ENCODE measurements around the gene MCEMP1.

MCEMP1 gene, protein sequence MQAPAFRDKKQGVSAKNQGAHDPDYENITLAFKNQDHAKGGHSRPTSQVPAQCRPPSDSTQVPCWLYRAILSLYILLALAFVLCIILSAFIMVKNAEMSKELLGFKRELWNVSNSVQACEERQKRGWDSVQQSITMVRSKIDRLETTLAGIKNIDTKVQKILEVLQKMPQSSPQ

DNA sequence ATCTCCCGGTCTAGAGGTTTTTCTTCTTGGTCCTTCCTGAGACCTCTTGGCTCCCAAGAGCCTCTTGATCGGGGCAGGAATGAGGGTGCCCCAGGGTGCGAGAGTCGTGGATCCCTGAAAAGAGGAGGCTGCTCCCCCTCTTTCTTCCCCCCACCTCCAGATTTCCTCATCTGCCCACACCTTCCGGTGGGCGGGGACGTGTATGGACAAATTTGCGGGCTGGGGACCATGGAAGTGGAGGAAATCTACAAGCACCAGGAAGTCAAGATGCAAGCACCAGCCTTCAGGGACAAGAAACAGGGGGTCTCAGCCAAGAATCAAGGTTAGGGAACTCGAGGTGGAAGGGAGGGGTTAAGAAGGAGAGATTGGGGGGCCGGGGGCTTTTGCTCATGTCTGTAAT is at the start of gene MCEMP1:
Gene MCEMP1, plus strand, starts transcription at position 237 of the 400 bp plus-strand sequence. Its CDS starts 31 bp downstream, at position 268.
- no peak for DNase-seq

DNA sequence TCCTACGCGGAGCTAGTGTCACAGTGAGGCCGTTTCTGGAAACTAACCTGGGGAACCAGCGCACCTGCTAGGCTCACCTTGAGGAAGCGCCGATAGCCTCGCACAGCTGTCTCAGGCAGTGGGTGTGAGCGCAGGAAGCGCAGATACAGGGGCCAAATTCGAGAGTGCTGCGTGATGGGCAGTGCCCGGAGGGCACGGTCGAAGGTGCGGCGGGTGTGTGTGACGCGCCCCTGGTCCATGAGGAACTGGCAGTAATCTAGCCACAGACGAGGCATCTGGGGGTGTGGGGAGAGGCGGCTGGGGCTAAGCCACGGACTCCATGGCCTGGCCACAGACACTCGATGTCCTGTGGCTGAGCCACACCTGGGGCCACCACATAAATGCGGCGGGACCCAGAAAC is 49.7 kb upstream of the MCEMP1 start:
- no peak for DNase-seq

DNA sequence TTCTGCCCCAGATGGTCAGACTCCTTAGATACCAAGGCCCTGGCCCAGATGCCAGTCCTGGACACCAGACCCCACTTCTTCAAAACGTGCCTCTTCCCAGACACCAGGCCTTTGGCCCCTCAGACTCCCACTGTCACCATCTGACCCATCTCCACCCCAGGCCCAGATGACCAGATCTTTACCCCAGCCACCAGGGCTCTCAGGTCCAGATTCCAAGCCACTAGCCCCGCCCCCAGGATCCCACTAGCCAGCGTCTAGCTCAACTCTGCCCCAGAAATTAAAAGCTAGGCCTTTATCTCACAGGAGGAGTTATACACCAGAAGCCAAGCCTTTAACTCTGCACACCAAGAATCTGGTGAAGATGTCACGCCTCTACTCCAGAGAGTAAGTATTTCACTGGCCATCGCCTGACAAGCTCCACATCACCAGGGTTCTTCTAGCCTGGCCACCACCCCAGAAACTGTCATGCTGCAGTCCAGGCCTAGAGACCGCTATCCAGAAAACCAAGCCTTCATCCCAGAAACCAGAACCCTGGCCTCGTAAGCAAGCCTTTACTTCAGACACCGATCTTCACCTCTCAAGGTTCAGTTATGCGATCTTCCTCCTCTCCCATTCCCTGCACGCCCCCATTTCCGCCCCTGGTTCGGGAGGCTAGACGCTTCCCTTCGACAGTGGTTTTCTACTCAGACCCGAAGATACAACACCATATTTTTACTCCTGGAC is 48.1 kb upstream of the MCEMP1 start:
- DNase-seq: no peak

DNA sequence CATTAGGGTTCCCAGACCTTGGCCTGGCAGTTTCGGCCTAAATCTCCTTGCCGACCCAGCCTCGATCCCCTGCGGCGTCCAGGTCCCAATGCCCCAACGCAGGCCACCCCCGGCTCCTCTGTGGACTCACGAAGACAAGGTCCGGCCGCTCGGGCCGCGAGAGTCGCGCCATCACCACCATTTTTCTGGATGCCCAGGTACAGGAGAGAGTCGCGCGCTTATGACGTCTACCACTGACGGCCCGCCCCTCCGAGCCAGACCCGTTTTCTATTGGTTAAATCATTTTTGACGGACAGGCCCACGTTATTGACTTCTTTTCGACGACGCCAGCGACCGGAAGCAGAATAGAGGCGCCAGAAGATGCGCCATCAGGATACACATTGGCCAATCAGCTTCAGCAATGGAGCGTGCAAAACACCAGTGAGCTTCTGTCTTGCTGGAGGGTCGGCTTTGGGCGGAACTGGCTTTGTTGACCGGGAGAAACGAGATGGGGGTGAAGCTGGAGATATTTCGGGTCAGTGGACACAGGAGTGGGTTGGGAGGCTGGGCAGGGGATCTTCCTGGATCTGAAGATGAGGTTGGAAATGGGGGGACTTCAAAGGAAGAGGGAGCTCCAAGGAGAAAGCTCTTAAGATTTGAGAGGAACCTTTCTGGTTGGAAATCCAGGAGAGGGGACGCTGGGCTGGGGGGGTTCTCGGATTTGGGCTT is 47.4 kb upstream of the MCEMP1 start, which contains the start of the genes PET100 and XAB2:
Gene PET100, plus strand, starts transcription at position 447 of the 708 bp plus-strand sequence. Its CDS starts 41 bp downstream, at position 488.
Gene XAB2, minus strand, starts transcription at position 199 of the 708 bp plus-strand sequence. Its CDS starts 18 bp downstream, at position 181.
- DNase-seq: peak; percentile 83

DNA sequence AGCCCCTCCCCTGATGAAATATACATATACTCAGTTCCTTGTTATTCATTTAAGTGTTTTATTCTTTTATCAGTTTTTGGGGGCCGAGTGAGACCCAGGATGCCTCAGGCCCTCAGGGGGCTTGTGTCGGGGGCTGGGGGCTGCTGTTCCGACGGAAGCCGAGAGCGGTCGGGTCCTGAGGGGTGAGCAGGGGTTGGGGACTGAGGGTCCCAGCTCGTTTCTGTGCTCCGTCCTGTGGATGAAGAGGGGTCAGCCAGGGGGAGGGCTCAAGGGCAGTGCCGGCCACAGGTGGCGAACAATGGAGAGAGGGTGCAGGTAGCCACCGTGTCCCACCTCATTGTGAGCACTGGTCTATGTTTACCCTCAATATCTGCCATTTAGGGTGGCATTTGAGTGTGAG is 45.3 kb upstream of the MCEMP1 start:
- DNase-seq: no peak

DNA sequence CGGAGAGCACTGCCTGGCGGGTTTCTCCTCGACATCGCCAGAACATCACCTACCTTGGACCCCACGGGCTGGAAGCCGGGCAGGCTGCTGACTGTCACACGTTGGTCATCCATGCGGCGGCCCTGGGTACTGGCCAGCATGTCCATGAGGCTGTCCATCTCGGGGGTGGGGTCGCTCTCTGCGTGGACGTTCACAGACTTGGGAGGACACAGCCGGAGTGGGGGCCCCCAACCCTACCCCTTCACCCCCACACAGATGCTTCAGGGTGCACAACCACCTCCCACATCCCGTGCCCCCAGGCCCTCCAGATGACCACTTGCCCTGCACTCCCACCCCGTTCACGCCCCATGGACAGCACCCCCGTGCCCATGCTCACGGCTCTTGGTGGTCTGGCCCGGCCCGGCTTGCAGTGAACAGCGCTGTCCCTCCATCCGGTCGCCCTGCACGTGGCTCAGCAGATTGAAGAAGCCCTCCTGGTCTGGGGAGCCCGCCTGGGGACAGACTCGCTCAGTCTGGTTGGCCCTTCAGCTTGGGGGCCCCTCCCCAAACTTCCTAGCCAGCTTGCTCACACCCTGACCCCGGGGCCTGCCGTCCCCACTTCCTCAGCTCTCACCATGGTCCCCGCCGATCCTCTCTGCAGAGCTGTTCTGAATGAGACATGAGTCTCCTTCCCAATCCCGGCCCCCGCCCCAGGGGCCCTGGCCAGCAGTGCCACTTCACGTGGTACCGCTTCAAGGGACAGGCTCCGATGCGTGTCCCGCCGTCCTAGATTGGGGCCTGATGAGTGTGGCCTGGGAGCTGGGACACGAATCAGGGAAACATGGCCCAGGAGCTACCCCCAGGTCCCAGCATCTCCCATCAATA is 44.3 kb upstream of the MCEMP1 start:
- no peak for DNase-seq

GRCh38 chr19:7633698-7634097 is 43.2 kb upstream of the MCEMP1 start, which contains the start of gene PCP2:
Gene PCP2, minus strand, starts transcription at chr19:7633719. Its CDS starts 262 bp downstream, at chr19:7633457.
- DNase-seq: no peak

- no peak for DNase-seq
Measured at GRCh38 chr19:7635670-7636069, 41.2 kb upstream of the MCEMP1 start.

DNA sequence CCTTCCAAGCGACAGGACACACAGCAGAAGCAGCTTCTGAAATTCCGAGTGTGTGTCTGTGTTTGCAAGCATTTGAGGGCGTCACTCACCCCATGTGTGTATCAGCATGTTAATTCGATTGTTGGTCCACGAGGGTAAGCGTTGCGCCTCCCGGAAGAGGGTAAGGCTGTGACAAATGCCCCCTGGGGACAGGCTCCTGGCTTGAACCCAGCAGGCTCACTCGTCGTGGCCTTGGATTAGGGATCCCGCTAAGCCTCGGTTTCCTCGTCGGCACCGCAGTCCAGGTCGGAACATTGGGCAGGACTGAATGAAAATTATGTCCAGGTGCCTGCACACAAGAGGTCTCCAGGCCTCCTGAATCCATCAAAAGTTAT is 40.6 kb upstream of the MCEMP1 start:
- DNase-seq: no peak

- DNase-seq: no peak
Measured at GRCh38 chr19:7636691-7637373, 40.1 kb upstream of the MCEMP1 start, which contains the start of gene STXBP2. Gene STXBP2, plus strand, starts transcription at chr19:7637110. Its CDS starts 40 bp downstream, at chr19:7637150.

GRCh38 chr19:7637374-7638256 is 39.3 kb upstream of the MCEMP1 start:
- no peak for DNase-seq

- DNase-seq: no peak
Measured at GRCh38 chr19:7638802-7639465, 38.0 kb upstream of the MCEMP1 start.

DNA sequence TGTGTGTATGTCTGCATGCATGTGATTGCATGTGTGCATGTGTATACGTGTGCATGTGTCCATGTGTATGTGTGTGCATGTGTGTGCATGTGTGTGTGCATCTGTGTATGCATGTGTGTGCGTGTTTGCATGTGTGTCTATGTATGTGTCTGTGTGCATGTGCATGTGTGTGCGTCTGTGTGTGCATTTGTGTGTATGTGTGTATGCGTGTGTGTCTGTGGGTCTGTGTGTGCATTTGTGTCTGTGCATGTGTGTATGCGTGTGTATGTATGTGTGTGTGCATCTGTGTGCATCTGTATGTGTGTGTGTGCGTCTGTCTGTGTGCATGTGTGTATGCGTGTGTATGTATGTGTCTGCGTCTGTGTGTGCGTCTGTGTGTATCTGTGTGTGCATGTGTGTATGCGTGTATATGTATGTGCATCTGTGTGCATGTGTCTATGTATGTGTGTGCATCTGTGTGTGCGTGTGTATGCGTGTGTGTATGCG is 37.0 kb upstream of the MCEMP1 start:
- DNase-seq: no peak

DNA sequence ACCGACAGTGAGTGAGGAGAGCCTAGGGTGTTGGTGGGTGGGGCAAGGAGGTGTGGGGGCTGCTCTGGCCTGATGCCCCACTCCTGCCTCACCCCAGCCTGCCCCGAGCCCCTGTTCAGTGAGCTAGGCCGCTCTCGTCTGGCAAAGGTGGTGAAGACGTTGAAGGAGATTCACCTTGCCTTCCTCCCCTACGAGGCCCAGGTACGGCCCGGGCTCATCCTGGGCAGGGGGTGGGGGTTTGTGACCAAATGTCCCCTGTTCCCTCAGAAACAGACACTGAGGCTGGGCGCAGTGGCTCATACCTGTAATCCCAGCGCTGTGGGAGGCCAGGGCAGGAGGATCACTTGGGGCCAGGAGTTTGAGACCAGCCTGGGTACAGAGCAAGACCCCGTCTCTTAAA is 36.1 kb upstream of the MCEMP1 start:
- DNase-seq: no peak

- DNase-seq: no peak
Measured at GRCh38 chr19:7641290-7642276, 35.3 kb upstream of the MCEMP1 start.

GRCh38 chr19:7642295-7643030 is 34.4 kb upstream of the MCEMP1 start:
- no peak for DNase-seq

- no peak for DNase-seq
Measured at GRCh38 chr19:7643031-7643415, 33.9 kb upstream of the MCEMP1 start.
